ENCODE data around the gene LY6G5B.

LY6G5B gene, protein sequence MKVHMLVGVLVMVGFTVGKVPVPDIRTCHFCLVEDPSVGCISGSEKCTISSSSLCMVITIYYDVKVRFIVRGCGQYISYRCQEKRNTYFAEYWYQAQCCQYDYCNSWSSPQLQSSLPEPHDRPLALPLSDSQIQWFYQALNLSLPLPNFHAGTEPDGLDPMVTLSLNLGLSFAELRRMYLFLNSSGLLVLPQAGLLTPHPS

DNA sequence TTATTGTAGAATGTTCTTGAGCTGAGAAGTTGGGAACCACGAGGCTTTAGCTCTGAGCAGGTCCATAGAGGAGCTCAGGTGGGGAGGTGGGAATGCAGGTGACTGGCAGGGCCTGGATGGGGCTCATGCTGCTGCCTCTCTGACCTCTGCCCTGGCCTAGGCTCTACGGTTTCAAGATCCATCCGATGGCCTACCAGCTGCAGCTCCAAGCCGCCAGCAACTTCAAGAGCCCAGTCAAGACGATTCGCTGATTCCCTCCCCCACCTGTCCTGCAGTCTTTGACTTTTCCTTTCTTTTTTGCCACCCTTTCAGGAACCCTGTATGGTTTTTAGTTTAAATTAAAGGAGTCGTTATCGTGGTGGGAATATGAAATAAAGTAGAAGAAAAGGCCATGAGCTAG, at the start of gene LY6G5B:
Gene LY6G5B (plus strand): TSS at position 301 of the 400 bp plus-strand sequence. CDS start 975 bp downstream, outside the sequence.
- no peak for DNase-seq

DNA sequence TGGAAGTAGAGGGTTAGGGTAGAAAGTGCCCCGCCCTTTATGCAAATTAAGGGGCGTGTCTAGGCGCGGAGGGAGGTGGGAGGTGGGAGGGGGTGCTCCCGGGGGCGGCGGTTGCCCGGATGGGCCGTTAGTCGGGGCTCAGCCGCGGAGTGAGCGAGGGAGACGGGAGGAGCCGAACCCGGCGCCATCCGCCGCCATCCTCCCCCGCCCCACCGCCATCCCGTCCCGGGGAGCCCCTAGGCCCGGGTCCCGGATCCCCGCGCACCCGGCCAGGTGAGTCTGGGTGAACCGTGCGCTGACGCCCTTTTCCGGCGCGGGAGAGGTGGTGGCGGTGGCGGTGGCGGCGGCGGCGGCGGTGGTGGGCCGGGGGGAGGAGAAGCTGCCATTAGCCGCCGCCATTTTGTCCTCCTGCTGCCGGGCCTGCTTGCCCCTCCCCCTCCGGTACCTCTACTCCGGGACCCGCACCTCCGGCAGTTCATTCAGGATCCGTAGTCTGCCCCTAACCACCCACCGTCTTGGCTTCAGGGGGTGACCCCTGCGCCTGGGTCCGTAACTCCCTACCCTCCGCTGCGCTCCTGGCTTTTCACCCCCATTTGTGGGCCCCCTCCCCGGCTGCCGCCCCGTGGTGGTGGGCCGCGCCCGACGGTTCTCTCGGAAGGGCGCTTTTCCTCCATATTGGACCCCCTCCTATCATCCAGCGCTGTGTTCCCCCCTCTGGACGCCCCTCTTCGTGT, 49.0 kb upstream of the LY6G5B start, which contains the start of gene PRRC2A:
Gene PRRC2A (plus strand): TSS at position 130 of the 734 bp plus-strand sequence. CDS start 2,075 bp downstream, outside the sequence.
- peak; percentile 84 for DNase-seq

DNA sequence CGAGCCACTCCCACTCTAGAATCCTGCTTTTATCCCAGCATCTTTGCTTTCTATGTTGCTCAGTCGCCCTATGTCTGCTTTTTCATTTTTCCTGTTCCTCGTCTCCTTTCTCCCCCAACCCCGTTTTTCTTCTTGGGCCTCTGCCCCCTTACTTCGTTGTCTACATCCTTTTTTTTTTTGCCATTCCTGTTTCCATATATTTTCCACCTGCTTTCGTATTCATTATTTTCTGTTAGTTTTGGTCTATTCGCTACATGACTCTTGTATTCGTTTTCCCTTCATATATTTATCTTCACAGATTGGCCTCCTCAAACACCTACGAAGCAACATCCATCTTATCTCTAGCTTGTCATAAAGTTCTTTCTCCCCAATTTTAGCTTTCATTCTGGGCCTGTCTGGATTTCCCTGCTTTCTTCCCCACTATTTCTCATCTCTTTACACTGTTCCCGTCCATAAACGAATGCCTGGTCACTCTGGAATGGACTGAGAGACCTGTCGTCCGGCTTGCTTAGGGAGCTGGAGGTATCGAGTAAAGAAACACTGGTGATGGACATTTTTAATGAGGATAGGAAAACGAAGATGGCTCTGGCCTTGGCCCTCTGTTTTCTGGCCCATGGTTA, 48.3 kb upstream of the LY6G5B start:
- no peak for DNase-seq

DNA sequence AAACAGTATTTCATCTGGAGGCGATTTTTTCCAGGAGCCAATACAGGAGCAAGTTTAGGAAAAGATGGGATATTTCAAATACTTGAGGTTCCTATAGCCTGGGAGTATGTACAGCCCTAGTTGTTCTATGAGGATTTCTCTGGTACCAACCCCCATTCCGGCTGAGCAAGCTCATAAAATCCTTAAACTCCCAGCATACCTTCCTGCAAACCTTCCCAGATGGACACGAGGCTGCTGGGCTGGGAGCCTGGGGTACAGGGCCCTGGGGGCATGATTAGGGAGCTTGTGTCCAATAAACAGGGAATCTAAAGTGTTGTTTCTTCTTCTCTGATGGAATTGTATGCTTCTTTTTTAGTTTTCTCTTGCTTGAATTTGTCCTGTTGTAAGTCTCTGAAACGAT, 47.8 kb upstream of the LY6G5B start:
- no peak for DNase-seq

DNA sequence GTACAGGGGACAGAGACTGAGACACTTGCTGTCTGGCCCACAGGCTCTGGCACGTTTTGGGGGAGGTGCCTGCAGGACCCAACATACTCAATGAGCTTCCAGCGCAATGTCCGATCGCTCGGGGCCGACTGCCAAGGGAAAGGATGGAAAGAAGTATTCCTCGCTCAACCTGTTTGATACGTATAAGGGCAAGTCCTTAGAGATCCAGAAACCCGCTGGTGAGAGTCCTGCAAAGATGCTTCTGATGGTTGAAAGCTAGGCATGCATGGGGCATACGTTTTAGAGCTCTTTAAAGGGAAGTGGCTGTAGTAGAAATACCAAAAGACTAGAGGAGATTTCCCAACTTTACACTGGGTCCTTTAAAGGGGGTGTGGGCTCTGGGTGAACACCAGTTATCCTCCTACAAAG, 47.1 kb upstream of the LY6G5B start:
- DNase-seq = no peak

DNA sequence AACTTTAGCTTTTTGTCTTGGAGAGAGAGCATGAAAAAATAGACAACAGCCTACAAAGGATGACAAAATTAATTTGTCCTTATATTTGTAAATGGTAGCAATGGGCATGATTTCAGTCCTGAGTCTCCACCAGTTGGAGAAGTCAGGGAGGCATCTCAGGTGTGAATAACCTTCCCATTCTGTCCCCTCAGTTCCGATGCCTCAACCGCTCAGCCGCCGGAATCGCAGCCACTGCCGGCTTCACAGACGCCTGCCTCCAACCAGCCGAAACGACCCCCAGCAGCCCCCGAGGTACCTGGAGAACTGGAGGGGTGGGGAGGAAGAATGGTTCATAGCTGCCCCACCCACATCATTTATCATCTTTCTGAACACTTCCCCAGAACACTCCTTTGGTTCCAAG, 45.7 kb upstream of the LY6G5B start:
- DNase-seq = no peak

DNA sequence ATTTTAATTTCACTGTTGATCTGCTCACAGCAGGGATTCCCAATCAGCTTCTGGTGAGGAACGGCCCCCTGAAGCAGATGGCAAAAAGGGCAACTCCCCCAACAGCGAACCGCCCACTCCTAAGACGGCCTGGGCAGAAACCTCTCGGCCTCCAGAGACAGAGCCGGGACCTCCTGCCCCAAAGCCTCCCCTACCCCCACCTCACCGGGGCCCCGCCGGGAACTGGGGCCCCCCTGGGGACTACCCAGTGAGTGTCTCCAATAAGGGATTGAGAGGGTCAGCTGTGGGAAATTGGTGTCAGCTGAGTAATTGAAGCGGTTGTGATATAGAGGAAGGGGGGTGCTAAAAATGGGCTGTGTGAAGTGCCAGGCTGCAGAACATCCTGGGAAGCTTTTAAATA, 42.8 kb upstream of the LY6G5B start:
- DNase-seq = no peak

DNA sequence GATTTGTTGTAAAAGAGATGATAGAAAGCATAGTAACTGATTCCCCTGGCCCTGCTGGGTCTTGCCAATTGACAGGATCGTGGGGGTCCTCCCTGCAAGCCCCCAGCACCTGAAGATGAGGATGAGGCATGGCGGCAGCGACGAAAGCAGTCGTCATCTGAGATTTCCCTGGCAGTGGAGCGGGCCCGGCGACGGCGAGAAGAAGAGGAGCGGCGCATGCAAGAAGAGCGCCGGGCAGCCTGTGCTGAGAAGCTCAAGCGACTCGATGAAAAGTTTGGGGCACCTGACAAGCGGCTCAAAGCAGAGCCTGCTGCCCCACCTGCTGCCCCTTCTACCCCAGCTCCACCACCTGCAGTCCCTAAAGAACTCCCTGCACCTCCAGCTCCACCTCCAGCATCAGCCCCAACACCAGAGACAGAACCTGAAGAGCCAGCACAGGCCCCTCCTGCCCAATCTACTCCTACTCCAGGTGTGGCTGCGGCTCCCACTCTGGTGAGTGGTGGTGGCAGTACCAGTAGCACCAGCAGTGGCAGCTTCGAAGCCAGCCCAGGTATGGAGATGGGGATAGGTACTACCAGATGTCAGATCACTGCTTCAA, 42.0 kb upstream of the LY6G5B start:
- no peak for DNase-seq

DNA sequence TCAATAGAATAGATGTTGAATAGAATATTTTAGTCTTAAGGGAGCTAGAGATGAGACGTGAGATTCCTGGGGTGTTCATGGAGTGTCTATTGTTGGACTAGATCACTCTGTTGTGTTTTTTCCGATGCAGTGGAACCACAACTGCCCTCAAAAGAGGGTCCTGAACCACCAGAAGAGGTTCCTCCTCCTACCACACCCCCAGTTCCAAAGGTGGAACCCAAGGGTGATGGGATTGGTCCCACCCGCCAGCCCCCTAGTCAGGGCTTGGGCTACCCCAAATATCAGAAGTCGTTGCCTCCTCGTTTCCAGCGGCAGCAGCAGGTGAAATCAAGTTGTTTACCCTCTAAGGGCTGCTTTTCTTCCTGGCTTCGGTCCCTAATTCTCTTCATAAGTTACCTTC, 40.8 kb upstream of the LY6G5B start:
- no peak for DNase-seq

DNA sequence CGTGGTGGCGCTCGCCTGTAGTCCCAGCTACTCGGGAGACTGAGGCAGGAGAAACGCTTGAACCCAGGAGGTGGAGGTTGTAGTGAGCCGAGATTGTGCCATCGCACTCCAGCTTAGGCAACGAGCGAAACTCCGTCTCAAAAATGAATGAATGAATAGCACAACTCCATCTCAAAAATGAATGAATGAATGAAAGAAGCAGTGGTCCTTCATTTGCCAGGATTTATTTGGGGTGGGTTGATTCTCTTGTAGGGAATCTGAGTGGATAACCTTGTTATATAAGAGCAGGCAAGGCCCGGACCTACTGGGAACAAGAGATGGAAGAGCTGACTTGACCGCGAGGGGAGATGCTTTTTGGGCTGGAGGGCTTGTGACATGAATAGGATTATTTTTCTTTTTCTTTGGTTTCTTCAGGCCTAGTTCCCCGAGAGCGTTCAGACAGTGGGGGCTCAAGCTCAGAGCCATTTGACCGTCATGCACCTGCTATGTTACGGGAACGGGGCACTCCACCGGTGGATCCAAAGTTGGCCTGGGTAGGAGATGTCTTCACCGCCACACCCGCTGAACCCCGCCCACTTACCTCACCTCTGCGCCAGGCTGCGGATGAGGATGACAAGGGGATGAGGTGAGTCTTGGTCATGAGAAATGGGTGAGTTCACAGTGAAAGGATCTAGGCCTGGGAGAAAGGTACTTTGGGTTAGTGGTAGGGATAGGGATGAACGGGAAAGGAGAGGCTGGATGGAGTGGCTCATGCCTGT, 39.4 kb upstream of the LY6G5B start:
- no peak for DNase-seq

DNA sequence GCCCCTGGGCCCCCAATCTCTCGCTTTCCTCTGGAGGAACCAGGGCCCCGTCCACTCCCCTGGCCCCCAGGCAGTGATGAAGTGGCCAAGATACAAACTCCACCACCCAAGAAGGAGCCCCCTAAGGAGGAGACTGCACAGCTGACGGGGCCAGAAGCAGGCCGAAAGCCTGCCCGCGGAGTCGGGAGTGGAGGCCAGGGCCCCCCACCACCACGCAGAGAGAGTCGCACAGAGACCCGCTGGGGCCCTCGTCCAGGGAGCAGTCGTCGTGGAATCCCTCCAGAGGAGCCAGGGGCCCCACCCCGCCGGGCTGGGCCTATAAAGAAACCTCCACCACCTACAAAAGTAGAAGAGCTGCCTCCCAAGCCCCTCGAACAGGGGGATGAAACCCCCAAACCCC, 38.6 kb upstream of the LY6G5B start:
- DNase-seq = no peak

DNA sequence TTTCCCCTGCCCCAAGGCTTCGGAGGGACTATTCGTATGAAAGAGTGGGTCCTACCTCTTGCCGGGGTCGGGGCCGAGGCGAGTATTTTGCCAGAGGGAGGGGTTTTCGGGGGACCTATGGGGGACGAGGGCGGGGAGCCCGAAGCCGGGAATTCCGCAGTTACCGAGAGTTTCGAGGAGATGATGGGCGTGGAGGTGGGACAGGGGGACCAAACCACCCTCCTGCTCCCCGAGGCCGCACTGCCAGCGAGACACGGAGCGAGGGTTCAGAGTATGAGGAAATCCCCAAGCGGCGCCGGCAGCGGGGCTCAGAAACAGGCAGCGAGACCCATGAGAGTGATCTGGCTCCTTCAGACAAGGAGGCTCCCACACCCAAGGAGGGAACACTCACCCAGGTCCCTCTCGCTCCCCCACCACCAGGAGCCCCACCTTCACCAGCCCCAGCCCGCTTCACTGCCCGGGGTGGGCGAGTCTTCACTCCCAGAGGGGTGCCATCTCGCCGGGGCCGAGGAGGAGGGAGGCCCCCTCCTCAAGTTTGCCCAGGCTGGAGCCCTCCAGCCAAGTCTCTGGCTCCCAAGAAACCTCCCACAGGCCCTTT, 38.0 kb upstream of the LY6G5B start:
- DNase-seq = no peak

DNA sequence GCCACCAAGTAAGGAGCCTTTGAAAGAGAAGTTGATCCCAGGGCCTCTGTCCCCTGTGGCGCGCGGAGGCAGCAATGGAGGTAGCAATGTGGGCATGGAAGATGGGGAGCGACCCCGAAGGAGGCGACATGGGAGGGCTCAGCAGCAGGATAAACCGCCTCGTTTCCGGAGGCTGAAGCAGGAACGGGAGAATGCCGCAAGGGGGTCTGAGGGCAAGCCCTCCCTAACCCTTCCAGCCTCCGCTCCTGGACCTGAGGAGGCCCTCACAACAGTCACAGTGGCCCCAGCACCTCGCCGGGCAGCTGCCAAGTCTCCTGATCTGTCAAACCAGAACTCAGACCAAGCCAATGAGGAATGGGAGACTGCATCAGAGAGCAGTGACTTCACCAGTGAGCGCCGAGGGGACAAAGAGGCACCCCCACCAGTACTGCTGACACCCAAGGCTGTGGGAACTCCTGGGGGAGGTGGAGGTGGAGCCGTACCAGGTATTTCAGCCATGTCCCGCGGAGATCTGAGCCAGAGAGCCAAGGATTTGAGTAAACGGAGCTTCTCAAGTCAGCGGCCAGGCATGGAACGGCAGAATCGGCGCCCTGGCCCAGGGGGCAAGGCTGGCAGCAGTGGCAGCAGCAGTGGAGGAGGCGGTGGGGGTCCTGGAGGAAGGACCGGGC, 37.4 kb upstream of the LY6G5B start:
- DNase-seq = no peak

DNA sequence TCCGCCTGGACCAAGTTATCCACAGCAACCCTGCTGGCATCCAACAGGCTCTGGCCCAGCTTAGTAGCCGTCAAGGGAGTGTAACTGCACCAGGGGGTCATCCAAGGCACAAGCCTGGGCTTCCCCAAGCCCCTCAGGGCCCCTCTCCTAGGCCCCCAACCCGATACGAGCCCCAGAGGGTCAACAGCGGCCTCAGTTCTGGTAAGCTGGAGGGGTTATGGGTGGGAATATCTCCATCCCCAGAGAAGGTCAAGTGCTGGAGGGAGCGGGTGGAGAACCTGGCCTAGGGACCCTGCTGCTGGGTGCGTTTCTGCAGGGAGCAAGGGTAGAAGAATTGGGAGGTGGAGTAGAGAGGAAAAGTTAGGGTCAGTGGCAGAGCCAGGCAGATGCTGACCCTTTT, 36.3 kb upstream of the LY6G5B start:
- no peak for DNase-seq

DNA sequence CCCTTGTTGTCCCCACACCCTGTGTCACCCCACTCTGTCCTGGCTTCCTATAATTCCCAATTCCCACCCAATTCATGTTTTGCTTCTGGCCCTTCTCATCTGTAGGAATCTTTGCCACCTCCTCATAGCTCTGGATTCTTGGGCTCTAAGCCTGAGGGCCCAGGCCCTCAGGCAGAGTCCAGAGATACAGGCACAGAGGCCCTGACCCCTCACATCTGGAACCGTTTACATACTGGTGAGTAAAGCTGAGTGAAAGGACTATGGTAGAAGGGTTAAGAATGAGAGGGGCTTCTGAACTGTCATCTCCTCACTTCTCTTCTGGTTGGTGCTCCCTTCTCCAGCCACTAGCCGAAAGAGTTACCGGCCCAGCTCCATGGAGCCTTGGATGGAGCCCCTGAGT, 35.6 kb upstream of the LY6G5B start:
- no peak for DNase-seq

DNA sequence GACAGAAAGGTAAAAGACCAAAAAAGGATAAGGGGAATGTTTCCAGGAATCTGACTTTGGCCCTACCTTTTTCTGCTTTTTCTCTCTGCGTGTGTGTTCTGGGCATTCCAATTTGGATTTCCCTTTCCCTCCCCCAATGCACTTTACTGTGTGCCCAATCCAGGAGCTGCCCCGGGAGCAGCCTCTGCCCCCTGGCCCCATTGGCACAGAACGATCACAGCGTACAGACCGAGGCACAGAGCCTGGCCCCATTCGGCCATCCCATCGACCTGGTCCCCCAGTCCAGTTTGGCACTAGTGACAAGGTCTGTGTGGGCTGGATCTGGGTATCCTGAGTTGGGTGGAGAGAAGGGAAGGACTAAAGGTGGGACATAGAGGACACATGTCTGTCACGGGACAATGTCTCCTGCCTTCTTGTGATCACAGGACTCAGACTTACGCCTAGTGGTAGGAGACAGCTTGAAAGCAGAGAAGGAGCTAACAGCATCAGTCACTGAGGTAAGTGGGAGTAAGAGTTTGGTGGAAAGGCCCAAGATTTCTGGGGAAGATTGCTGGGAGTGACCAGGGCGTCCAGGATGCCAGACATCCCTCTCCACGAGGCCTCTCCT, 34.7 kb upstream of the LY6G5B start:
- no peak for DNase-seq

DNA sequence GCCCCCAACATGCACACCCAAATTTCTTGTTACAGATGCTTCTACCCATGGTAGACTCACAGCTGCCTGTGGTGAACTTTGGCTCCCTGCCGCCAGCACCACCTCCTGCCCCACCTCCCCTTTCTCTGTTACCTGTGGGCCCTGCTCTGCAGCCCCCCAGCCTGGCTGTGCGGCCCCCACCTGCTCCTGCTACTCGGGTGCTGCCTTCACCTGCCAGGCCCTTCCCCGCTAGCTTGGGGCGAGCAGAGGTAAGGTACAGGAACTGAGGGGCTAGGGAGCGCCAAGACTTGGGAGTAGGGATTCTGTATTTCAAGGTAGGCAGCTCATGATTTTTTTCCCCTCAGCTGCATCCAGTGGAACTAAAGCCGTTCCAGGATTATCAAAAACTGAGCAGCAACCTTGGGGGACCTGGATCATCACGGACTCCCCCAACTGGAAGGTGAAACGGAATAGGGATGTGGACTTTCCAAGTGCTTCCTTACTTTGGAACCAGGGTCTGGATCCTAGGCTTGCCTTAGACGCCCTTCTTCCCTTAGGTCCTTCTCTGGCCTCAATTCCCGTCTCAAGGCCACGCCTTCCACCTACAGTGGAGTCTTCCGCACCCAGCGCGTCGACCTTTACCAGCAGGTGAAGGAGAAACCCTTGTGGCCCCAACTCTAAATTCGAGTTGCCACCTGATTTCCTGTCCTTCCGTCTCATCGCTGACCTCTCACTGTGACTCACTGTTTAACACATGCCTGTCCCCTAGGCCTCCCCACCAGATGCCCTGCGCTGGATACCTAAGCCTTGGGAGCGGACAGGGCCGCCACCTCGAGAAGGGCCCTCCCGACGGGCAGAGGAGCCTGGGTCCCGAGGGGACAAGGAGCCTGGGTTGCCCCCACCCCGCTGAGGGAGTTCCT, 32.8 kb upstream of the LY6G5B start:
- no peak for DNase-seq

DNA sequence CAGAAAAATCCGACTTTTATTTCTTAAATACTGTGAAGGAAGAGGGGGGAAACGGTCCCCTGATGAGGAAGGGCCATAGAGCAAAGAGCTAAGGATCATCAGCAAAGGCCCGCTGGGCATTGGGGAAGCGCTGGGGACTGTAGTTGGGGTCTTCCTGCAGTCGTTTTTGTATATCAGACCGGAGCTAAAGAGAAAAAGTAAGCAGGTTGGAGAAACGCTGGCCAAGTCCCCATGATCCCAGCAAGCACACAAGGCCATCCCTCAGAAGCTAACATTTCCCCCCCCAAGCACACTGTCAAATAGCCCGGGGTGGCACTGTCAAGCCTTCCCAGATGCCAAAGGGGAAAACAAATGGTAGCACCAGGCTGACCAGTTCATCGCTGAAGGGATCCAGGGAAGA, 30.7 kb upstream of the LY6G5B start:
- no peak for DNase-seq

DNA sequence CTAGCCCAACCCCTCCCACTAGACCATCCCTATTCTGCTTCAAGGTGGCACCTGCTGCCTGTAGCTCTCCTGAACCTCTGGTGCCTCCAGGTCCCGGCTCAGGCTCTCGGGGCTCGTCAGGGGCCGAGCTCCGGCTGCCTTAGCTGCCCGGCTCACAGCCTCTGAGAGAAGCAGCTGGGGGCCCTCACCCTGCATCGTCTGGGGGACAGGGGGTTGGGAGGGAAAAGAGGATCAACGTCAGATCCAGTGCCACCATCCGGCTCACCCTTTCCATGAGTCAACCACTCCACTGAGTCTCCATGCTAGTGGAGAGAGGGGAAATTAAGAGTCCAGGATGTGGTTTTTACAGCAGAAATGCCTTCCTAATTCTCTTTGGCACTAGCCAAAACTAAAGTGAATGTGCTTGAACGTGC, 30.3 kb upstream of the LY6G5B start:
- DNase-seq = no peak

DNA sequence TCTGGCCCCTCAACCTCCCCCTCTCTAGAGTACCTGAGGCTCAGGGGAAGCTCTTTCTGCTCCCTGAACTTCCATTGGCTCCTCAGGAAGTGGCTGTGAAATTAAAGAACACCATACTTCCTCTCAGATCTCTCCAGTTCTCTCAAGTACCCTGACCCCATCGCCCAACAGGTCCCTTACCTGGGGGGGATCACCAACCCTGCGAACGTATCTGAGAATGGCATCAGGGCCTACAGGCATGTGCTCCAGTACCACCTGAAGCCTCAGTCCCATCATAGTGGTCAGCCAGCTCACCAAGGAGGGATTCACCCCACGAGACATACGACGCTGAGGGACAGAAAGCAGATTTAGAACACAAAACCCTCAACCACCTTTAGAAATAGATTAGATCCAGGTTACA, 29.2 kb upstream of the LY6G5B start:
- DNase-seq = no peak

DNA sequence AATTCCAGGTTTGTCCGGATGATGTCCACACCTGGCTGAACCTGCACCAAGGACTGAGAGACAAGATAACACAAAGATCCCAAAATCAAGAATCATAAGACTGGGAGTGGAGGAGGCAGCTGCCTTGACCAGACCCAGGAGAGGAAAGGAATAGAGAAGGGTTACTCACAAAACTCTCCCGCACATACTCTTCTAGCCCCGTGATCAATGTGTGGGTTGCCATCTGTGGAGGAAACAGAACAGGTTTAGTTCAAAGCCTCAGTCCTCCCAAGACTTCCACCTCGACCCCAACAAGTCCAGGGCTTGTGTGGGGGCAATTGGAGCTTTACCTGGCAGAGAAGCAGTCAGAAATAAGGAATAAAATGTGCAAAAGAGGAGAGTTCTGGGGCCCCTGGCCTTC, 28.4 kb upstream of the LY6G5B start:
- no peak for DNase-seq

Data from GDM1 (cell line).